Mucosa of descending colon (tissue), 3 donors: ENCODE data around the gene CXCL6. TPM values are rescaled to one million over a fixed set of nuclear protein-coding genes. Genes with fewer than 3 reads are reported as not detected.

ENCODE experiments used
- ATAC-seq: fragments of 200-7000 bp; cut with Tn5 transposase; one replicate; pipeline ENCODE4 v1.9.1; 2020; ENCODE audit warnings: mild to moderate bottlenecking, moderate library complexity
- DNase-seq, 3 donors: peaks; one replicate each; pipeline ENCODE4 v3.0.0-alpha.2; 2020
- H3K36me3 ChIP-seq: fragments of 200-600 bp; one replicate; pipeline ENCODE4 v1.8.0; 2021; ENCODE audit warnings: low read depth, mild to moderate bottlenecking
- H3K4me1 ChIP-seq: fragments of 200-600 bp; one replicate; pipeline ENCODE4 v1.8.0; 2021; ENCODE audit warnings: low read depth, mild to moderate bottlenecking
- H3K4me3 ChIP-seq: fragments of 200-600 bp; one replicate; pipeline ENCODE4 v1.8.0; 2021; ENCODE audit warnings: mild to moderate bottlenecking
- H3K9me3 ChIP-seq: fragments of 200-600 bp; one replicate; pipeline ENCODE4 v1.8.0; 2021; ENCODE audit warnings: mild to moderate bottlenecking
- intact Hi-C, 2 donors: fragments of 100-400 bp; cut with DNase I in 1 of 2; cut with micrococcal nuclease in 1 of 2; formaldehyde crosslinking; loops; one replicate each; pipeline versions ENCODE4 v1.11.0 to v1.11.1; 2022; cut with DNase I, micrococcal nuclease
- total RNA-seq, 3 donors: library from RNA; stranded (reverse); fragmentation: NEBNext Ultra II Directional in 2 of 3; extraction: Animal tissue kit (Norgen Biotek cat#: 25700) in 2 of 3; gene quantifications; one replicate each; pipeline versions ENCODE4 v1.2.1 to v1.2.4, GENCODE V29; 2021 to 2023
- TF ChIP-seq, protein P1 (sequence below): fragments of 200-600 bp; IDR thresholded peaks from one replicate; pipeline ENCODE4 v1.8.0; 2022; ENCODE audit warnings: antibody characterized with exemption, mild to moderate bottlenecking
- donor health status: DM: no; HTN: no; CAD: no; lungs with moderate emphysema.
- donor health status: DM: no; HTN: no; CAD: no.
- donor health status: DM: no; HTN: yes; CAD: no.

CXCL6 gene
- total RNA-seq, 3 donors from 2014 or later: 0.19 to 0.22 TPM; not detected in 1

DNA sequence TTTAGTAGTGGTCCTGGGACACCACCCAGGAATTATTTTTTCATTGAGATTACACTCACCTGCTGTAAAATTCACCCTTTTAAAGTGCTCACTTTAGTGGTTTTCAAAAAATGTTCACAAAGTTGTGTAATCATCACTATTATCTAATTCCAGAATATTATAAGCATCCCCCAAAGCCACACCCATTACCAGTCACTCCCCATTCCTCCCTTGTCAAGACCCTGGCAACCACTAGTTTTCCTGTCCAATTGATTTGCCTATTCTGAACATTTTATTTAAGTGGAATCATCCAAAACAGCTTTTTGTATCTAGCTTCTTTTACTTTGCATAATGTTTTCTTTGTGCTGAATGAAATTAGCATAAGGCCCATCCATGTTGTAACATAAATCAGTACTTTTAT lies 12.7 kb upstream of the CXCL6 start:
- Histone ChIP-seq H3K4me3 (no peak overlapping the region), H3K36me3 (no peaks in the 10 kb centered on the region), H3K4me1 (no peaks in the 10 kb centered on the region), H3K9me3 (peaks cover 3% of the 10 kb centered on the region)
- ATAC-seq (no peak), DNase-seq (no peak)
- intact Hi-C loops: no loop called here
- TF ChIP-seq, protein P1, sequence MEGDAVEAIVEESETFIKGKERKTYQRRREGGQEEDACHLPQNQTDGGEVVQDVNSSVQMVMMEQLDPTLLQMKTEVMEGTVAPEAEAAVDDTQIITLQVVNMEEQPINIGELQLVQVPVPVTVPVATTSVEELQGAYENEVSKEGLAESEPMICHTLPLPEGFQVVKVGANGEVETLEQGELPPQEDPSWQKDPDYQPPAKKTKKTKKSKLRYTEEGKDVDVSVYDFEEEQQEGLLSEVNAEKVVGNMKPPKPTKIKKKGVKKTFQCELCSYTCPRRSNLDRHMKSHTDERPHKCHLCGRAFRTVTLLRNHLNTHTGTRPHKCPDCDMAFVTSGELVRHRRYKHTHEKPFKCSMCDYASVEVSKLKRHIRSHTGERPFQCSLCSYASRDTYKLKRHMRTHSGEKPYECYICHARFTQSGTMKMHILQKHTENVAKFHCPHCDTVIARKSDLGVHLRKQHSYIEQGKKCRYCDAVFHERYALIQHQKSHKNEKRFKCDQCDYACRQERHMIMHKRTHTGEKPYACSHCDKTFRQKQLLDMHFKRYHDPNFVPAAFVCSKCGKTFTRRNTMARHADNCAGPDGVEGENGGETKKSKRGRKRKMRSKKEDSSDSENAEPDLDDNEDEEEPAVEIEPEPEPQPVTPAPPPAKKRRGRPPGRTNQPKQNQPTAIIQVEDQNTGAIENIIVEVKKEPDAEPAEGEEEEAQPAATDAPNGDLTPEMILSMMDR: no peak

DNA sequence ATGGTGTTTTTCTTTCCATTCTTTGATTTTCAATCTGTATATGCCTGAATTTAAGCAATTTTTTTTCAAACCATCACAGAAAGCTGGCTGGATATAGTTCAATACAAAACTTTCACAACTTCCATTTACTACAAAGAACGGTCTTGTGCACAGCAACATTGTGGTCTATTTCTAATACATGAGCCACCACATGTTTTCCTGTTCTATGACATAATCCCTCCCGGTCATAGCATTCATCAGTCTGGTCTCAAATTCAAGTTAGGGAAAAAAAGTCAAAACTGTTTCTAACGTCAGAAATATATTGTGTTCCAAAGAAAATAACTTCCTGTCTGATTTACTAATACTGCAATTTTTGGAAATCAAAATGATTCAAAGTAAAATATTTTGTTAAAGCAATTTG lies 7.5 kb upstream of the CXCL6 start:
- ATAC-seq (no peak), DNase-seq (no peak)
- intact Hi-C loops: no loop called here
- H3K4me3 ChIP-seq: no peak overlapping the region
- TF ChIP-seq, protein P1: no peak
- peaks cover 3% of the 10 kb centered on the region for H3K9me3 ChIP-seq
- H3K36me3 ChIP-seq: no peaks in the 10 kb centered on the region
- H3K4me1 ChIP-seq: no peaks in the 10 kb centered on the region

GRCh38 chr4:73831569-73831968 lies 4.9 kb upstream of the CXCL6 start:
- Histone ChIP-seq H3K36me3 (no peaks in the 10 kb centered on the region), H3K4me1 (no peaks in the 10 kb centered on the region), H3K4me3 (no peak overlapping the region), H3K9me3 (peaks cover 3% of the 10 kb centered on the region)
- ATAC-seq (no peak), DNase-seq (no peak)
- TF ChIP-seq, protein P1: no peak
- intact Hi-C loops: no loop called here

- ATAC-seq (peak; percentile 16), DNase-seq (no peak)
- Histone ChIP-seq H3K9me3 (no peaks in the 10 kb centered on the region), H3K4me1 (no peaks in the 10 kb centered on the region), H3K36me3 (no peaks in the 10 kb centered on the region), H3K4me3 (no peak overlapping the region)
- intact Hi-C loops: no loop called here
- TF ChIP-seq, protein P1: no peak
Measured at GRCh38 chr4:73832651-73833237, 3.7 kb upstream of the CXCL6 start.

DNA sequence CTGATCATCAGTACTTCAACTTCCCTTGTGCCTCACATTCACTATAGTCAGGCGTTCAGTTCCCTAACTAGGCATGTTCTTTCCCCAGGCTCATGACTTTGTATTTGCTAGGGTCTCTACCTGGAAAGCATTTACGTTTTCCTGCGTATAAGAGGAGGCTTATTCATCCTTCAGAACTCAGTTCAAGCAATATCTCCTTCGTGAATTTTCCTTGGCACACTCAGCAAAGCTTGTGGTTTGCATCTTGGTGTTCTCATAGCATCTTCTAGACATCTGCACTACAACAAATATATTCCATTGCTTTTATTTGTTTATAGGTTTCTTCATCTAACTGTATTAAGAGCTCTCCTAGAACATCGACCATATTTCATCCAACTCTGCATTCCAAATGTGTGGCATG lies 2.6 kb downstream of the CXCL6 start:
- TF ChIP-seq, protein P1: no peak

DNA sequence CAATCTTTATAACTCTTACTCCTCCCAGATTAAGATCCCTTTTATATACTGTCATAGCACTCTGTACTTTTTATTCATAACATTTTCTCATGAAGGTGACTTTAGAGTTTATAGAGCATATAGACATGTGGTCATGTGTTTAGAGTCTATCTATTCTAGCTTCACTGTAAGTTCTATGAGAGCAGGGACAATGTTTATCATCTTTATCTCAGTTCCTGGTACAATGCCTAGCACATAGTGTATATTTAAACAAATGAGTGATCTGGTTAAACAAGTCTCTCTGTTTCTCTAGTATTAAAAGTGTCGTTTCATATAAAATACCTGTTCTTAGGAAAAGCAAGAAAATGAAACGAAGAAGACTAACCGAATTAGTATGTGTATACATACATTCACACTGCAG lies 3.2 kb downstream of the CXCL6 start:
- TF ChIP-seq, protein P1: no peak
- ATAC-seq (peak; percentile 73), DNase-seq (no peak)
- Histone ChIP-seq H3K4me1 (no peaks in the 10 kb centered on the region), H3K36me3 (no peaks in the 10 kb centered on the region), H3K4me3 (no peak overlapping the region), H3K9me3 (no peaks in the 10 kb centered on the region)
- intact Hi-C loops: no loop called here

More for the DNA sequence above, 2.6 kb downstream of the CXCL6 start:
- no peaks in the 10 kb centered on the region for H3K36me3 ChIP-seq
- no peak for DNase-seq
- intact Hi-C loops: no loop called here
- no peaks in the 10 kb centered on the region for H3K4me1 ChIP-seq
- no peak for ATAC-seq
- no peaks in the 10 kb centered on the region for H3K9me3 ChIP-seq
- no peak overlapping the region for H3K4me3 ChIP-seq
